HL-60/S4 treated with retinoic acid at 250 ng/mL for 4 days and 3 days (cell line): ENCODE results near the gene EPHB1.

Experiments used
- in situ Hi-C: fragments of 300-500 bp; cut with MboI; formaldehyde crosslinking; loops from 2 replicates; pipeline ENCODE4 v1.7.0; 2022; ENCODE audit warnings: low sequenced_read_pairs

Gene EPHB1

DNA sequence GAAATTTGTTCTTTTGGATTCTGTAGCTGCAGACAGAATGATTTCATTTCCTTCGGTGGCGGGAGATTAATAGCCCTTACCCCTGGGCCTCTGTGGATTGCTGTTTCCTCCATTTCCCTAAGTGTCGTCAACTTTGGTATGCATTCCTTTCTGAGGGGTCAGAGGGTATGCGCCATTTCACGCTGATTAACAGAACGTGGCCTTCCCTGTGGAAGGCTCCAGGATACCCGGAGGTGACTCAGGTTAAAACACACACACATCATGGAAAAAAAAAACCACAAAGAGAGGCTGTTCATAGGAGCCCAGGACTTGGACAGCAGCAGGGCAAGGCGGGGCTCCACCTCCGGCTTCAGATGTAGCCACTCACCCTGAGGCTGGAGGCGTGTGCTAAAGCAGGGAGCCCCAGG is 51.9 kb downstream of the EPHB1 start:
- in situ Hi-C loops = no loop called here

- in situ Hi-C loops = no loop called here
Measured at GRCh38 chr3:134847349-134847748, 52.3 kb downstream of the EPHB1 start.

DNA sequence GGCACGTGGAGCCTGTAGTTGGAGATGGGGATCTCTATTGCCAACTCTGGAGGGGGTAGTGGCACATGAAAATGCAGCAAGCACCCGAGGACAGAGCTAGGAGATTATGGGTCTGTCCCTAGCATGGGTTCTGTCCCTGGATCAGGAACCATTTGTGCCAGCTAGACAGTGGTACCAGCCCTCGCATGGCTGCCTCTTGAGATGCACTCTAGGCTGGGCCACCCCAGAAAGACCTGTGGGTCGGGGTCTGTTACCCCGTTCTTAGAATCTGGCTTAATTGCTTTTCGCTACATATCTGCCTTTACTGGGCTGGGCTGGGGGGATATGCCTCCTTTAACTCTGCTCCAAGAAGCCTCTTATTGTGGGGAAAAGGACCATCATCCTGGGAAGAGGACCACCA is 54.5 kb downstream of the EPHB1 start:
- in situ Hi-C loops = no loop called here

- in situ Hi-C loops = no loop called here
Measured at GRCh38 chr3:134850761-134851160, 55.7 kb downstream of the EPHB1 start.

- in situ Hi-C loops = no loop called here
Measured at GRCh38 chr3:134852132-134852531, 57.1 kb downstream of the EPHB1 start.

GRCh38 chr3:134852893-134853351 is 57.9 kb downstream of the EPHB1 start:
- in situ Hi-C loops = no loop called here

DNA sequence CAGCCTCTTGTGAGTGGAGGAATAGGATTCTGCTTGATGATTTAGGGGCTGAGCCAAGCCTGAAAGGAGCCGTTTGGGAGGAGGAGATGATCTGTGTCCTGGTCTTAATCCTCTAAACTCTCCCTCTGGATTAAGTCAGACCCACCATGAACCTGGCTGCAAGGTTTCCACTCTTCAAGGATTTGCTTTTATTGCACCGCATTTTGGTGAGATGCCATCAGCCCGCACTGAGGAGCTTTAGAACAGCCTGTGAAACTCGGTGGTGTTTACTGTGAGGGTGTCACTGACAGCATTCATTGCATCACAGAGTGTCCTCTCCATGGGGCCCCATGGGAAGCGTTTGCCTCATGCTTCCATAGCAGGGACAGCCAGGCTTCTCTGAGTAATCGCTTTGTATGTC is 59.2 kb downstream of the EPHB1 start:
- in situ Hi-C loops = no loop called here

GRCh38 chr3:134857356-134857755 is 62.3 kb downstream of the EPHB1 start:
- in situ Hi-C loops = no loop called here

GRCh38 chr3:134857776-134858362 is 62.8 kb downstream of the EPHB1 start:
- in situ Hi-C loops = no loop called here

DNA sequence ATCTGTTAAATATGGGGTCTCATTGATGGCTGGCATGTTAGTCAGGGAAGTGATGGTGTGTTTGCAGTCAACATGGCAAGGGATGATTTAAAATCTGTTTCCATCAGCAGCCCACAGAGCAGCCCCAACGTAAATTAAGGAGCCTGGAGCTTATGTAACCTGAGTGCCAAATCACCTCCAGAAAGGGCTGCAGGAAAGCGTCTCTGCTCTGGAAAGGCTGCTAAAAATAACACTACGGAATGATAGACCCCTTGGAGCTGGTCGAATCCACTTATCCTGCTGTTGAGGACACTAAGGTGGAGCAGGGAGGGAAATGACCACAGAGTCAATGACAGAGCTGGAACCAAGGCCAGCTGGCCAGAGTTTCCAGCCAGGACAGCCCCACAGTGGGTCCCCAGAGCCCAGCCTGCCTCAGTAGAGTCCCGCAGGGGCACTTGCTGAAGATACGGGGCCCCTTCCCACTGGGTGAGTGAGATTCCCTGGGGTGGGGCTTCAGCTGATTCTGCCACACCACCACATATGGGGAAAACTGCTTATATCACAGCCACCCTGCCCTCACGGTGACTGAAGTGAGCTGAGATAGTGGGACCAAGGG is 63.5 kb downstream of the EPHB1 start:
- in situ Hi-C loops = no loop called here

GRCh38 chr3:134859341-134859740 is 64.3 kb downstream of the EPHB1 start:
- in situ Hi-C loops = no loop called here

- in situ Hi-C loops = no loop called here
Measured at GRCh38 chr3:134860141-134860540, 65.1 kb downstream of the EPHB1 start.

- in situ Hi-C loops = no loop called here
Measured at GRCh38 chr3:134863915-134864314, 68.9 kb downstream of the EPHB1 start.

GRCh38 chr3:134864636-134865035 is 69.6 kb downstream of the EPHB1 start:
- in situ Hi-C loops = no loop called here

GRCh38 chr3:134867277-134867676 is 72.2 kb downstream of the EPHB1 start:
- in situ Hi-C loops = no loop called here

- in situ Hi-C loops = no loop called here
Measured at GRCh38 chr3:134869153-134869726, 74.2 kb downstream of the EPHB1 start.

DNA sequence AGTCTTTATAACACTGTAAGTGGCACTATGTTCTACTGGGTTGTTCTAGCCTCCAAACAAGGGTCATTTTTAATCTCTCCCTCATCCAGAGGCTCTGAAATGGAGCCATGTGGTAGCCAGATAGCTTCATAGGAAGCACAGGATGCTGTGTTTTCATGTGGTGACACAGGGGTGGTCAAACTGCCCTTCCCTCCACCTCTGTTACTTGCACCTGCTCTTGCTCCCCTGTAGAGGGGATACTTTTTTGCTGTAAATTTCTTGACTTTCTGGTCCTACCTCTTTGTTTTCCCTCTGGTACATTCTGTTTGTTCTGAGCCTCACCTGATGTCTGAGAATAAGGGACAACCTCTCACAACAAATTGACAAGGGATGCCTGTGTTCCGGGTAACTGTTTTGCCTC is 76.8 kb downstream of the EPHB1 start:
- in situ Hi-C loops = no loop called here

DNA sequence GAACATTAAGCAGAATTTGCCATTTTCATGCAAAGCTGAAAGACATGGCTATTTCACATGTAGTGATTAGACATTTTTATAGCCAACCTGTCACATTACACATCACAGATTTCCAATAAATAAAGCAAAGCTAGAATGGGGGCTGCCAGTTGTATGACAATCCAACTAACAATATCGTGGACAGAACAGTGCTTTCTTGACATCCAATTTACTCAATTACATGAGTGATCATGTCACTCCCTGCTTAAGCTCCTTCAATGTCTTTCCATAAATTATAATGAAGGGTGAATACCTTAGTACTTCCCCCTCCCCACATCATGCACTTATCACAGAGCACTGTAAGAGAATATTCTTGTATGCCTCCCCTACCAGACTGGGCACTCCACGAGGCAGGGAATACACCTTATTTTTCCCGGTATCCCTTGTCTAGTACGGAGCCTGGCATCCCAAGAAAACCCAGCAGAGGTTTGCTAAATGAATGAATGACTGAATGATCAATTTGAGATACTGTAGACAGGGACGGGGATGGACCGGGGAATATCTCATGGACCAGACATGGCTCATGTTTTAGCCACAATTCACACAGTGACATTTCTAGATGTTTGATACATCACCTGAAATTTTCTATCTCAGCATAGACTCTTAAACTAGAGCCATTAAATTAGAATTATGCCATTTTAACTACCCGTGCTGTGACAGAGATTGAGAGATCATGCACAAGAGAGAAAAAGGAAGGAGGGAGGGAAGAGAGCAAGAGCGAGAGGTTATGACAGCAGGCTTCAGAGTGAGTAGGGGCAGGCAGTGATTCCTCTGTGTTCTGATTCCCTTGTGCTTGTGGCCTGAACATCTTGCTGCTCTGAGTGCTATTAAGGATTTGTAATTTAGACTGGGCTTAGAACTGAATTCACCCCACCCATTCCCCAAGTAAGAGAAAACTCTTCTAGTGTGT is 77.7 kb downstream of the EPHB1 start:
- in situ Hi-C loops = no loop called here

GRCh38 chr3:134873789-134874188 is 78.7 kb downstream of the EPHB1 start:
- in situ Hi-C loops = no loop called here

GRCh38 chr3:134874737-134875413 is 79.8 kb downstream of the EPHB1 start:
- in situ Hi-C loops = no loop called here

DNA sequence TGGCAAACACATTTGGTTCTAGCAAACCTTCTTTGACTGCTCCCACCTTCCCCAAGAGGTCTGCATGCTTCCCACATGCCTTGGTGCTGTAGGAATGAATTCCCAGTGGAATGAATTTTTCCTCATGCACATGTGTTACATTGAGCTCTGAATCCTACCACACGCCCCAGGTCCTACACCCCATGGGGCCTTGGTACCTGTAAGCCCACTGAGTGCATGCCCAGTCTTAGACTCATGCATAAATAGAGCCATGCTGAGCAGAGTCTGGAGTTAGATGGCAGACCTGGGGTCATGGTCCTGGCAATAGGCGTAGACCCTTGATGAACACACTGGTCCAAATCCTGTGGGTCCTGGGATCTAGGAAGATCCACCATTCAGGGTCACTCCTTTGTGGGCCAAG is 81.8 kb downstream of the EPHB1 start:
- in situ Hi-C loops = no loop called here
